A673 (cell line): ENCODE results near the gene PCP4L1. TPM values are rescaled to one million over a fixed set of nuclear protein-coding genes. Genes with fewer than 3 reads are reported as not detected.

Source experiments
- BruUV-seq: library from RNA; stranded (reverse); fragments of 400-500 nt; replicated peaks from 2 replicates; lab custom pipeline; 2021; lab: Mats Ljungman, UMichigan
- CTCF ChIA-PET: fragments of 300-600 bp; sonication (Branson Sonifier 250); formaldehyde crosslinking; loops from one replicate; lab custom pipeline; 2022; ENCODE audit warnings: antibody characterized with exemption; lab: Charles Lee
- POLR2A ChIA-PET: fragments of 300-600 bp; sonication (Branson Sonifier 250); formaldehyde crosslinking; loops from one replicate; lab custom pipeline; 2022; ENCODE audit warnings: antibody characterized with exemption; ENCODE audit not compliant: low non-redundant PET; lab: Charles Lee
- DNase-seq: peaks from one replicate; pipeline ENCODE4 v3.0.0-alpha.2; 2015; ENCODE audit warnings: low spot score
- H3K27ac ChIP-seq: fragments of 200-600 bp; sonication (generic); 2 replicates; pipeline ENCODE4 v1.5.1; 2016; ENCODE audit warnings: mixed run types, low read depth, mild to moderate bottlenecking, mixed read lengths, antibody characterized with exemption, low read length; ENCODE audit not compliant: poor library complexity, severe bottlenecking
- H3K27me3 ChIP-seq: fragments of 200-600 bp; sonication (generic); replicated peaks from 2 replicates; pipeline ENCODE4 v1.6.1; 2017; ENCODE audit warnings: mixed run types, low read depth, mild to moderate bottlenecking, mixed read lengths, antibody characterized with exemption, low read length; ENCODE audit not compliant: insufficient read depth, poor library complexity
- H3K36me3 ChIP-seq: fragments of 200-600 bp; sonication (generic); 2 replicates; pipeline ENCODE4 v1.6.1; 2016; ENCODE audit warnings: mixed run types, mild to moderate bottlenecking, mixed read lengths, antibody characterized with exemption, low read length; ENCODE audit not compliant: insufficient read depth, poor library complexity, severe bottlenecking
- H3K4me1 ChIP-seq: fragments of 200-600 bp; sonication (generic); 2 replicates; pipeline ENCODE4 v1.6.1; 2017; ENCODE audit warnings: mixed run types, mild to moderate bottlenecking, mixed read lengths, antibody characterized with exemption, low read length; ENCODE audit not compliant: insufficient read depth, poor library complexity, severe bottlenecking
- H3K4me3 ChIP-seq: fragments of 200-600 bp; sonication (generic); 2 replicates; pipeline ENCODE4 v1.5.1; 2016; ENCODE audit warnings: low read depth, mixed run types, mild to moderate bottlenecking, mixed read lengths, low read length; ENCODE audit not compliant: poor library complexity, severe bottlenecking
- H3K9me3 ChIP-seq: fragments of 200-600 bp; sonication (generic); 2 replicates; pipeline ENCODE4 v1.6.1; 2016; ENCODE audit warnings: mixed run types, low read depth, mild to moderate bottlenecking, mixed read lengths, antibody characterized with exemption, low read length; ENCODE audit not compliant: poor library complexity, severe bottlenecking
- EZH2 ChIP-seq: fragments of 200-600 bp; sonication (generic); IDR thresholded peaks from 2 replicates; pipeline ENCODE4 v1.6.1; 2017; ENCODE audit warnings: borderline replicate concordance, low read depth, mild to moderate bottlenecking, mixed read lengths, antibody characterized with exemption, low read length; ENCODE audit not compliant: poor library complexity, severe bottlenecking
- intact Hi-C: fragments of 100-400 bp; cut with micrococcal nuclease; formaldehyde crosslinking; loops from one replicate; pipeline ENCODE4 v1.10.0; 2022; ENCODE audit not compliant: unreplicated experiment
- total RNA-seq: library from RNA; stranded (reverse); gene quantifications from 2 replicates; pipeline ENCODE4 v1.2.3, GENCODE V29; 2021
- TF ChIP-seq, protein P1 (sequence below): fragments of 300-800, 200-600 bp; sonication (generic); conservative IDR thresholded peaks from 2 replicates; pipeline ENCODE4 v1.5.1; 2017; ENCODE audit warnings: low read depth, mild to moderate bottlenecking, antibody characterized with exemption, low read length, moderate library complexity, mixed read lengths

The PCP4L1 gene
- total RNA-seq, 1 experiment from 2014 or later: not detected

DNA sequence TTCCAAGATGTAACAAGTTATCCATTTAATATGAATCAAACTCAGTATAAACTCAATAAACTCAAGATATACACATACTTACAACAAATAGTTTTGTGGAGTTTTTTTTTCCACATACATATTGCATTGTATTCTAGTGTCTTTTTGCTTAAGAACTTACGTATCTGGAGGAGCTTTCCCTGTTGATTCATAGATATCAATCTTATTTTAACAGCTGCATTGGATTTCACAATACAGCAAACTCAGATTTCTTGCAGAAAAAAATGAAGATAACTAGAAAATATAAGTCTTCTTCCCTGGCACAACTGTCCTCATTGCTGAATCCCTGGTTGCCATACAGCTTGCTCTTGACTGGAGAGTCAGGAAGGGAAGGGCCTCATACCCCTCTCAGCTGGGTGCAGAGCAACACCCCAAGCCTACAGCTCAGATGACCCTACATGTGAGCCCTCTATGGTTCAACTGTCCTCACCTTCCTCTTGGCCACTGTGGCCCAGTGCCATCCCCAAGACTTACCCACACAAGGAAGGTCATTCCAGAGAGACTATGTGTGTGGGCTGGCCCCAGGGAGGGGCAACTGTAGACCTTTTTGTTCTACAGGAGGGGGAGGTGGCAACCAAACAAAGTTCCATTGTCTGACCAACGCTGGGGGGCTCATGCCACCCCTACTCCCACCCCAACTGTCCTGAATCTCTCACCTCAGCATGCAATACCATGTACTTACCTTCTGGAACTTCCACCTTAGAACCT, 49.5 kb downstream of the PCP4L1 start:
- H3K27ac ChIP-seq: no peak overlapping the region
- ChIA-PET POLR2A (no interaction called here), CTCF (no interaction called here)
- peaks cover 20% of the 10 kb centered on the region for H3K4me1 ChIP-seq
- H3K9me3 ChIP-seq: no peaks in the 10 kb centered on the region
- intact Hi-C loops: no loop called here
- BruUV-seq: no TSS peak
- no peak overlapping the region for H3K4me3 ChIP-seq
- DNase-seq: no peak
- TF ChIP-seq, protein P1, sequence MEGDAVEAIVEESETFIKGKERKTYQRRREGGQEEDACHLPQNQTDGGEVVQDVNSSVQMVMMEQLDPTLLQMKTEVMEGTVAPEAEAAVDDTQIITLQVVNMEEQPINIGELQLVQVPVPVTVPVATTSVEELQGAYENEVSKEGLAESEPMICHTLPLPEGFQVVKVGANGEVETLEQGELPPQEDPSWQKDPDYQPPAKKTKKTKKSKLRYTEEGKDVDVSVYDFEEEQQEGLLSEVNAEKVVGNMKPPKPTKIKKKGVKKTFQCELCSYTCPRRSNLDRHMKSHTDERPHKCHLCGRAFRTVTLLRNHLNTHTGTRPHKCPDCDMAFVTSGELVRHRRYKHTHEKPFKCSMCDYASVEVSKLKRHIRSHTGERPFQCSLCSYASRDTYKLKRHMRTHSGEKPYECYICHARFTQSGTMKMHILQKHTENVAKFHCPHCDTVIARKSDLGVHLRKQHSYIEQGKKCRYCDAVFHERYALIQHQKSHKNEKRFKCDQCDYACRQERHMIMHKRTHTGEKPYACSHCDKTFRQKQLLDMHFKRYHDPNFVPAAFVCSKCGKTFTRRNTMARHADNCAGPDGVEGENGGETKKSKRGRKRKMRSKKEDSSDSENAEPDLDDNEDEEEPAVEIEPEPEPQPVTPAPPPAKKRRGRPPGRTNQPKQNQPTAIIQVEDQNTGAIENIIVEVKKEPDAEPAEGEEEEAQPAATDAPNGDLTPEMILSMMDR: no peak
- no peak for TF ChIP-seq EZH2
- no peaks in the 10 kb centered on the region for H3K27me3 ChIP-seq
- H3K36me3 ChIP-seq: no peaks in the 10 kb centered on the region

GRCh38 chr1:161309868-161310267, 51.3 kb downstream of the PCP4L1 start, which contains the start of gene MPZ:
MPZ (minus strand) TSS chr1:161309968; CDS start chr1:161309905, 63 bp downstream.
- DNase-seq: no peak
- ChIA-PET POLR2A (no interaction called here), CTCF (no interaction called here)
- H3K9me3 ChIP-seq: no peaks in the 10 kb centered on the region
- BruUV-seq: no TSS peak
- no peak for TF ChIP-seq EZH2
- TF ChIP-seq, protein P1: no peak
- H3K27me3 ChIP-seq: no peaks in the 10 kb centered on the region
- no peaks in the 10 kb centered on the region for H3K36me3 ChIP-seq
- H3K4me3 ChIP-seq: no peak within 1 kb of the TSS
- peaks cover 25% of the 10 kb centered on the region for H3K4me1 ChIP-seq
- intact Hi-C loops: no loop called here
- no peak within 1 kb of the TSS for H3K27ac ChIP-seq

DNA sequence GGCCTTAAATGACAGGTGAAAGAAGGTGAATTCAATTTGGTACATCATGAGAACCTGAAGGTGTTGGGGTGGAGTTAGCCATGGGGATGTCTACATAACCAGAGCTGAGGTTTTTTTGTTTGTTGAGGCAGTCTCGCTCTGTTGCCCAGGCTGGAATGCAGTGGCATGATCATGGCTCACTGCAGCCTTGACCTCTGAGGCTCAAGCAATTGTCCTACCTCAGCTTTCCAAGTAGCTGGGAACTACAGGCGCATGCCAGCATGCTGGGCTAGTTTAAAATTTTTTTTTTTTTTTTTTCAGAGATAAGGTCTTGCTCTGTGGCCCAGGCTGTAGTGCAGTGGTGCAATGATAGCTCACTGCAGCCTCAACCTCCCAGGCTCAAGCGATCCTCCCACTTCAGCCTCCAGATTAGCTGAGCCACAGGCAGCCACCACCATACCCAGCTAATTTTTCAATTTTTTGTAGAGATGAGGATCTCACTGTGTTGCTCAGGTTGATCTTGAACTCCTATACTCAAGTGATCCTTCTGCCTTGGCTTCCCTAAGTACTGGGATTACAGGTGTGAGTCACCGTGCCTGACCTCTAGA, 53.1 kb downstream of the PCP4L1 start:
- ChIA-PET POLR2A (no interaction called here), CTCF (interaction anchor here (0.6 to 0.7 kb wide), 2 partner anchors 16 to 38 kb away, joined by 3 to 4 read pairs; no protein-coding TSS in a partner anchor)
- no peak overlapping the region for H3K4me3 ChIP-seq
- H3K36me3 ChIP-seq: no peaks in the 10 kb centered on the region
- intact Hi-C loops: no loop called here
- no peaks in the 10 kb centered on the region for H3K27me3 ChIP-seq
- no peak for DNase-seq
- no peak for TF ChIP-seq EZH2
- TF ChIP-seq, protein P1: no peak
- BruUV-seq: no TSS peak
- H3K27ac ChIP-seq: no peak overlapping the region
- no peaks in the 10 kb centered on the region for H3K9me3 ChIP-seq
- peaks cover 24% of the 10 kb centered on the region for H3K4me1 ChIP-seq
